Measurements from ENCODE around the gene AKAP8L.

AKAP8L gene, protein sequence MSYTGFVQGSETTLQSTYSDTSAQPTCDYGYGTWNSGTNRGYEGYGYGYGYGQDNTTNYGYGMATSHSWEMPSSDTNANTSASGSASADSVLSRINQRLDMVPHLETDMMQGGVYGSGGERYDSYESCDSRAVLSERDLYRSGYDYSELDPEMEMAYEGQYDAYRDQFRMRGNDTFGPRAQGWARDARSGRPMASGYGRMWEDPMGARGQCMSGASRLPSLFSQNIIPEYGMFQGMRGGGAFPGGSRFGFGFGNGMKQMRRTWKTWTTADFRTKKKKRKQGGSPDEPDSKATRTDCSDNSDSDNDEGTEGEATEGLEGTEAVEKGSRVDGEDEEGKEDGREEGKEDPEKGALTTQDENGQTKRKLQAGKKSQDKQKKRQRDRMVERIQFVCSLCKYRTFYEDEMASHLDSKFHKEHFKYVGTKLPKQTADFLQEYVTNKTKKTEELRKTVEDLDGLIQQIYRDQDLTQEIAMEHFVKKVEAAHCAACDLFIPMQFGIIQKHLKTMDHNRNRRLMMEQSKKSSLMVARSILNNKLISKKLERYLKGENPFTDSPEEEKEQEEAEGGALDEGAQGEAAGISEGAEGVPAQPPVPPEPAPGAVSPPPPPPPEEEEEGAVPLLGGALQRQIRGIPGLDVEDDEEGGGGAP

DNA sequence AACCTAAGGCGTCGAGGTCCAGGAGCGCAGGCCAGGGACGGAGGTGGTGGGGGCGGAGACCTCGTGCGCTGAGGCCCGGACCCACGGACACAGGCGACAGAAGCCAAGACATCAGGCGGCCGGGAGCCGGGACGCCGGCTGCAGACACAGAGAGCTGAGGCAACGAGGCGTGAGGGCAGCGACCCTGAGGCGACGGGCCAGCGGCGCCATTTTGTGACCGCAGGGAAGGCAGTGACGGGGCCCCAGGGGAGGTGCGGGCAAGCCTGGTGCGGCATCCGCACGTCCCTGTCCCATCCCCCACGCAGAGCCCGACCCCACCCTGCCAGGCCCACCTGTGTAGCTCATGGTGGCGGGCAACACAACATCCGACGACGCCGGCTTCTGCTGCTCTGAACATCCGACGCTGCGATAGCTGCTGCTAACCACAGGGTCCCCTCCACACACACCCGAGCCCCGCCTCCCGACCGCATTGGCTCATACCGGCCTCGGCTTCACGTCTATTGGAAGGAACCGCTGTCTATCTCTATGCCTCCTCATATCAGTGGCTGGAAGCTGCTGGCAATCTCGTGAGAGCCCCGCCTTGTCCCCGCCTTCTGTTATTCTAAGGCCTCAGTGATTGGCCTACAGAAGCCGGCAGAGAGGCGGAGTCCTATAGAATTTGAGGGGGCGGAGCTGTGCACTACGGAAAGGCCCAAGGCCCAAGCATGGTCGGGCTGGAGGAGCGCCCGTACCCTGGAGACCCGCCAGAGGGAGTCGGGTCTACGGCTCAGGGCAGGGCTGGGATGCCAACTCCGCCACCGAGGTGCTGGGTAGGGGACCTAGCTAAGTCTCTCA is at the start of gene AKAP8L:
Gene AKAP8L, minus strand, starts transcription at position 410 of the 834 bp plus-strand sequence. Its CDS starts 65 bp downstream, at position 345.
- peak within 1 kb of the TSS; percentile 67 to 96 (median 90) for H3K27ac ChIP-seq

DNA sequence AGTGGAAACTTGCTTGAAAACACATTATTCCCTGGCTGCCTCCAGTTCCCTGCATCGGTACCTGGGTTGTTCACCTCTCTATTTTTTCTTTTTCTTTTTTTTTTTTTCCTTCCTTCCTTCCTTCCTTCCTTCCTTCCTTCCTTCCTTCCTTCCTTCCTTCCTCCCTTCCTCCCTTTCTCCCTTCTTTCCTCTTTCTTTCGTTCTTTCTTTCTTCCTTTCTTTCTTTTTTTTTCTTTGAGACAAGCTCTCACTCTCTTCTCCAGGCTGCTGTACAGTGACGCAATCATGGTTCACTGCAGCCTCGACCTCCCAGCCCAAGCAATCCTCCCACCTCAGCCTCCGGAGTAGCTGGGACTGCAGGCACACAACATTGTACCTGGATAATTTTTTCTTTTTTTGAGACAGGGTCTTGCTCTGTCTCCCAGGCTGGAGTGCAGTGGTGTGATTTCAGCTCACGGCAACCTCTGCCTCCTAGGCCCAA is 49.0 kb upstream of the AKAP8L start:
- peak overlapping the region in 3 of 21 experiments; percentile 6 to 99 (median 59) for H3K27ac ChIP-seq

More for the DNA sequence above, at the start of gene AKAP8L:
- H3K4me3 ChIP-seq: peak within 1 kb of the TSS; percentile 63 to 94 (median 83)

DNA sequence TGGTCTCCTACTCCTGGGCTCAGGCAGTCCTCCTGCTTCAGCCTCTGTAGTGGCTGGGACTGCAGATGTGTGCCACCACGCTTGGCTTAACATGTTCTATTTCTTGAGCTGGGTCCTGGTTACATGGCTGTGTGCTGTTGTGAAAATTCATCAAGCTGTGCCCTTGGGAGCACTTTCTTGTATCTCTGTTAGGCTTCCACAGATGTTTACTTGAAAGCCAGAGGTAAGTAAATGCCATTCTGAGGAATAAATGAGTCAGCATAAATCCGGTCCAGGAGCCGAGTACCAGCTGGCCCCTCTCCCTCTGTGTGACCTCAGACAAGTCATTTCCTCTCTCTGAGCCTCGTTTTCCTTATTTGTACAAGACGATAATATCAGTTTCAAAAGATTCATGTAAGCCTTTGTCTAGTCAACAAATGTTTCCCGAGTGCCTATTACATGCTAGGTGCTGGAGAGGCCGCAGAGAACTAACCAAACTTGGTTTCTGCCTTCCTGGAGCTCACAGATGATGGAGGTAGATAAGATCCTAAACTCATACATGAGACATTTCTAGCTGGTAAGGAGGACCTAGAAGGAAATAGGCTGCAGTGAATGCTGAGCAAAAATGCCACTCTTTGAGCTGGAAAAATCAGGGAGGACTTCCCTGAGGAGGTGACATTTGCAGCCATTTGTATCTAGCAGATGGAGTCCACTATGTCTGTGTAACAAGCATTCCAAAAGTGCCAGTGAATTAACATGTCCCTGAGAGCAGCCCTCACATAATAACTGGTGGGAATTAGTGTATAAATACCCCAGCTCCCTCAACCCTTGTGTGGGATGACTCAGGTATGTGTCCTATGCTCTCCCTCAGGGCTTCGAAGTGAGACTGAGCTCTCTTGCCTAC is 48.3 kb upstream of the AKAP8L start:
- H3K27ac ChIP-seq: peak overlapping the region in 8 of 21 experiments; percentile 6 to 99 (median 58)
- H3K4me3 ChIP-seq: no peak overlapping the region

More for the DNA sequence above, 49.0 kb upstream of the AKAP8L start:
- no peak overlapping the region for H3K4me3 ChIP-seq

DNA sequence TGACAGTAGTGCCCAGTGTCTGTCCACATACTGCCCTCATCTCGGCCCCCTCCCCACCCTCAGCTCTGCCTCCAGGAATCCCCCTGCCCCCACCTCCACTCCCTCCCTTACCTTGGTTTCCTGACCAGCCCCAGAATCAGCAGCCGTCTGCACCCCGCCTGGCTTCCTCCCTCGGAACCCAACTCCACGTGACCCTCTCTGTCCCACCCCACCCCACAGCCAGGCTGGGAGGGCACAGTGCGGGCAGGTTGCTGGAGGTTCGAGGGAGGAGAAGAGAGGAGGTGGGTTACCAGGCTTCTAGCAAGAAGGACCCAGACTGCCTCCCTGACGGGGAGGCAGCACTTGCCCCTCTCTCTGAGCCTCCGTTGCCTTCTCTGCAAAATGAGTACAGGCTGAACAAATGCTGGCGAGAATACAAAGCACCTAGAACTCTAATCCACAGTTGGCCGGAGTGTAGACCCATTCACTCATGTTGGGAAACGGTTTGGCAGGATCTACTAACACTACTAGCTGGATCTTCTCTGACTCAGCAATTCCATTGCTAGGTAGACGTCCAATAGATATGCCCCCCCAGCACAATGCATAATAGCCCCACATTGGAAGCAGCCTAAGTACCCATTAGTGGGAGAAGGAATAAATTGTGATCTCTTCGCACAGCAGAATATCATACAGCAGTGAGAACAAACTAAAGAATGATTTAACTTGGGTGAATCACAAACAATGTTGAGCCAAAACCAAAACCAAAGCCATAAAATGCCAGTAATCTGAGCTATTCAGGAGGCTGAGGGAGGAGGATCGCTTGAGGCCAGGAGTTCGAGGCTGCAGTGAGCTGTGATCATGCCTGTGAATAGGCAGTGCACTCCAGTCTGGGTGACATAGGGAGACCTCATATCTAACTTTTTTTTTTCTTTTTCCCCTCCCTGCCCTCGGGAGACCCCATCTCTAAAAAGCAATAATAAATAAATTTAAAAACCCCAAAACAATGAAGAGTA is 45.9 kb upstream of the AKAP8L start, which contains the start of gene RASAL3:
Gene RASAL3, minus strand, starts transcription at position 151 of the 992 bp plus-strand sequence. CDS start 186 bp downstream, outside the sequence.
- Histone ChIP-seq H3K4me3 (peak within 1 kb of the TSS; percentile 36 to 50 (median 43)), H3K27ac (peak within 1 kb of the TSS; percentile 35 to 99 (median 82))

DNA sequence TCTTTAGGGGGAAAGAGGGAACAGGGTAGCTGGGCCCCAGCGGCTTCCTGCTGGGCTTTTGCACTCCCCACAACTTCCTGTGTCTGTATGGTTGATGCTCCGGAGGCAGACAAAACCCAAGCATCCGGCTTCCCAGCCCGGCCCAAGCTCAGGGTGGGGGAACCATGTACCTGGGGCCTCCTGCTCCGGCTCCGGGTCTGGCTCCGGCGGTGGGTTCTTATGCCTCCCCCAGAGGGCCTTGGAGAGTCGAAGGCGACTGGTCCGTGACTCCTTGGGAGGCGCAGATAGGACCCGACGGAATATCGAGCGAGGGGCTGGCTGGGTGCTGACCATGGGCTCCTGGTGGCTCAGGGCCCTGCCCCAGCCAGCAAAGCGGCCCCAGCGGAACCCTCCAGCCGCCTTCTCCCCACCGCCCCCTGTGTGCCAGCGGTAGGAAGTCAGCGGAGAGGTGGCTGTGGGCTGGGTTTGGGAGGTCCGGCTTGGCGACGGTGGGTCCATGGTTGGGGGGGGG is 45.1 kb upstream of the AKAP8L start:
- Histone ChIP-seq H3K27ac (peak overlapping the region; percentile 35 to 99 (median 82)), H3K4me3 (peak overlapping the region; percentile 36 to 50 (median 43))

DNA sequence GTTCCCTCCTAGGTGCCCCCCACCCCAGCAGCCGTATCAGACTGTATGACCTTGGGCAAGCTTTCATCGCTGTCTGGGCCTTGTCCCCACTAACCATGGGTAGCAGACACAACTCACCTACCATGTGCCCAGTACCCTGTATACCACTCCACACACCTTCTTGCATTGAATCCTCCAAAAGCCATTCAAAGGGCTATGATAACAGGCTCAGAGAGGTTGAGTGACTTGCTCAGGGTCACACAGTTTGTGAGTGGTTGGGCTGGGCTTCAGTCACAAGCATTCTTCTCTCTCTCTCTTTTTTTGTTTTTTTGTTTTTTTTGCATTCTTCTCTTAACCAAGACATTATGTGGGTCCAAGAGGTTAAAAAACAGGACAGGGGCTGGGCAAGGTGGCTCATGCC is 42.9 kb upstream of the AKAP8L start:
- H3K4me3 ChIP-seq: no peak overlapping the region
- peak overlapping the region in 3 of 21 experiments; percentile 10 to 54 (median 35) for H3K27ac ChIP-seq

DNA sequence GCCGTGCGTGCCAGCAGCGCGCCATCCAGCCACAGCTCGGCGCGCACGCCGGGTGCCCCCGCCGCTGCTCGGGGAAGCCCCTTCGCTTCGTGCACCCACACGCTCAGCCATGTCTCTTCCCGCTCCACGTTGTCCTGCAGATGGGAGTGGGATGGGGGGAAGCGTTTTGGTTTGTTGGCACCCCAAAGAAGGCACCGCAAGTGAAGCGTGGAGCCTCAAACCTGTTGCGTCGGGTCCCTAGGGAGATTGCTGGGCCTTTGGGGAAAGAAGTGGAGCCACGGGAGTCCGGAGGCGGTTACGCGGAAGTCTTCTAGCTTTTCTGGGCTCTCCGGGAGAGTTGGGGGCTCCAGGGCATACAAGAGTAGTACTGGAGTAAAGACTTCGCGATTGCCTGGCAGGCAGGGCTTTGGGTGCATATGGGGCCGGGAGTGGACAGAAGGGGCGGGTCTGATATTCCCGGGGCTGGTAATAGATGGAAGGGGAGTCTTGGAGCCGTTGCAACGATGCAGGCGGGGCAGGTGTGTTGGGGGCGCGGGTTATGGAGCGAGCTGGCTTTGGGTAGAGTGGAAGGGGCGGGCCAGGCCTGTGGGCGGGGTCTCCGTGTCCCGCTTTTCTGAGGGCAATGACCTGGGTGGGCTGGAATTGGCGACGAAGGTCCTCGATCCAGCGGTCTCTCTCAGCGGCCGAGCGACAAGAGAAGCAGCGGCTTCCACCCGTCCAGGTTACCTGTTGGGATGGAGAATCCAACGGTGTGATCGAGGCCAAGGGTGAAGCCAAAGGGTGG is 39.1 kb upstream of the AKAP8L start:
- Histone ChIP-seq H3K4me3 (peak overlapping the region in 2 of 7 experiments; percentile 12 to 31), H3K27ac (no peak overlapping the region)

DNA sequence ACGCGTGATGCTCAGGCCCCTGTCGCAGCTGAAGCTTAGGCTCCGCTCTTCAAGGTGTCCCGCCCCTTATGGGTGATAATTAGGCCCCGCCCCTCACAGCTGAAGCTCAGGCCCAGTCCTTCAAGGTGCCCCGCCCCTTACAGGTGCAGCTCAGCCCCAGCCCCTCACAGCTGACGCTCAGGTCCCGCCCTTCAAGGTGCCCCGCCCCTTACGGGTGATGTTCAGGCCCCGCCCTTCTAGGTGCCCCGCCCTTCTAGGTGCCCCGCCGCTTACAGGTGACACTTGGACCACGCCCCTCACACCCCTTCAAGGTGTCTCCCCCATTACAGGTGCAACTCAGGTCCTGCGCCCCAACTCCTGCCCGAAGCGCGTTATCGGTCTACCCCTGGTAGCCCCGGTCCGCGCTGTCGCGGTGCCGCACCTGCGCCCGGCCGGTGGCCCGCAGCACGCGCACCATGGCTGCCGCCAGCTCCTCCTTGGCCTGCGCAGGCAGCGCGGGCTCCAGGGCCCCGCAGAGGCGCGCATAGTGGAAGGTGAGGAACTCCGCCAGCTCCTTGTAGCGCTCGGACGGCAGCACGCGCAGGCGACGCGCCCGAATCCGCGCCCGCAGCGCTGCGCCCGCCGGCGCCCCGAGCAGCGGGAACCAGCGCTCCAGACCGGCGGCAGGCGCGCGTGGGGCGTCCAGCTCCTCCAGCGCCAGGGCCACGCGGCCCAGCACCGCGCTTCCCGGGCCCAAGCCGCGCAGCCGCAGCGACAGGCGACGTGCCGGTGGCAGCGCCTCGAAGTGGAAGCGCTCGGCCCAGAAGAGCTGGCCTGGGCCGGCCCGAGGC is 38.3 kb upstream of the AKAP8L start:
- Histone ChIP-seq H3K4me3 (peak overlapping the region in 5 of 7 experiments; percentile 3 to 31 (median 9)), H3K27ac (no peak overlapping the region)

DNA sequence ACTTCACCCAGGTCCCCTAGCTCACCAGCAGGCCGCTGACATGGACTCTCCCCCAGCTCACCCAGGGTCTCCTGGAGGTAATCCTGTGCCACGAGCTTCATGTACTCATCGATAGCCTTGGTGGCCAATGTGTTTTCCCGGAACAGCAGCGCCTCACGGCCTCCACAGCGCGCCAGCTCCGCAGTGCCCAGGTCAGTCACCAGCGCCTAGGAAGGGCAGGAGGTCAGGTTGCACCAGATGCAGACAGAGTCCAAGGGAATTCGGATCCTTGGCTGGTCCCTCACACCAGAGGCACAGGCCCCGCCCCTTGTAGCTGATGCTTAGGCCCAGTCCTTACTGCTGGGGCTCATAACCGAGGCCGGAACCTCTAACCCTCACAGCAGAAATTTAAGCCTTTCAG is 37.7 kb upstream of the AKAP8L start:
- H3K4me3 ChIP-seq: no peak overlapping the region

DNA sequence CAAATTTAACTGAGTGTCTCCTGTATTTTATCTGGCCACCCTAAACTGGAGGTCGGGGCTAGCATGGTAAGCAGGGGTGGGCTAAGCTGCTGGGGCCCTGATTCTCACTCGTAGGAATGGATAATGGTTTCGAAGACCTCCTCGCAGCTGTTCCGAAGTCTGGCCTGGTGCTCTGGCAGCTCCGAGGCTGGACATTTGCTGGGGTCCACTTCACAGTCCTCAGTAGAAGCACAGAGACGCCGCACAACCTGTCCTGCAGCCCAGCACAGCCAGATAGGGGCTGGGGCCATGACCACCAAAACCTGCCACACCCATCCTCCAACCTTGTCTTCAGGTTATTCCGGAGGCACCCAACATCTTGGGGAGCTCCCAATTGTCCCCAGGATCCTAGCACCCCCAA is 37.2 kb upstream of the AKAP8L start:
- Histone ChIP-seq H3K27ac (no peak overlapping the region), H3K4me3 (no peak overlapping the region)

More for the DNA sequence above, 37.7 kb upstream of the AKAP8L start:
- H3K27ac ChIP-seq: no peak overlapping the region

DNA sequence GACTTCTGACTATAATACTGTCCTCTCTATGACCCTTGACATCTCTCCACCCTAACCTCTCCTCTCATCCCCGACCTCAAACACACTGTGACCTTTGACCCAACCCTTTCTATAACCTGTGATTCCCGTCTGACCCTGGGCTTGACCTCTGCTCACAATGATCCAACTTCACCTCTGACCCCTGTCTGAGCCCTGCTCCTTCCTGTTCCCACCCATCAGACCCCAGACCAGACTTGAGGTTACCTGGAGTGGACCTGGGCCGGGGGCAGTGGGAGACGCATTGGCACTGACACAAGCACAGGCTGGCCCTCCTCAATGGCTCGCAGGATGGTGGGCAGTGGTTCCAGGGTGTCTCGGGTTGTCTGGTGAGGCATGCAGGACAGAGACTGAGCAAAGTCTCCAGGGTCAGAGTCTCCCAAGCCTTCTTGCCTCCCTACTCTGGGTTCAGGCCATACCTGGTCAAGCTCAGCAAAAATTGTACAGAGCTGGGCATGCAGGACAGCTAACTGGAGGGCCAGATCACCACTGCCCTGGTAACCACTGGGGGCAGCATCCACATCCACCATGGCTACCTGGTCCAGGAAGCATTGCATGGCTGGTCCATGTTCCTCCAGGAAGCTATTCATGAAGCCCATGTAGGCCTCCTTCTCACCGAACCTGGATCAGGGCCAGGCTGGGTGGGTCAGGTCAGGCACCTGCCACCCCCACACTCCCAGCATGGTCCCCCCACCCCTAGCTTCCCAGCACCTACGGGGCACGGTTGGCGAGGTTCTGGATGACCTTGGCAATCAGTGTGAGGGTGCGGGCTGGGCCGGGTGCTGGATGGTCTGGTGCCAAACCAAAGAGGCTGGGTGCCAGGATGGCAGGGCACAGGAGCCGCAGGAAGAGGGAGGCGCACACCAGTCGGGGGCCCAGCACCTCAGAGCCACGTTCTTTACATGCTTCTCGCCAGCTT is 35.4 kb upstream of the AKAP8L start:
- Histone ChIP-seq H3K4me3 (no peak overlapping the region), H3K27ac (peak overlapping the region in 1 of 21 experiments; percentile 25)

DNA sequence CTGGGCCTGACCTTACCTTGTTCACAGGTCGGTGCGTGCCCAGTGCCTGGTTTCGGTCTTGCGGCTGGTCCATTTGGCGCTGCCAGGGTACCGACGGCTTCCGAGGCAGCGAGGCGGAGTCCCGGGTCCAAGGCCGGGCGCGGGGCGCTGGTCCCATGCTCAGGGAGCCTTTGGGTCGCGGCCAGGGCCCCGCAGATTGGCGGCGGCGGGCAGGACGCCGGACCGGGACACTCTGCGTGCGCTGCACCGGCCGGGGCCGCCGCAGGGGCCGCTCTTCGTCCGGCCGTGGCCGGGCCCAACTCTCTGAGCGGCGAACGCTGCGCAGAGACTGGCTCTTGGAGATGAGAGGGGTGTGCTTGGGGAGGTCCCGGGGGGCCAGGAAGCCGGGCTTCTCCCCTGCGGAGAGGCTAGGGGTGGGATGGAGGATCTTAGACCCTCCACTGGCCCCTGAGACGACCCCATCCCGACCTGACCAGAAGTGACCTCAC is 34.3 kb upstream of the AKAP8L start:
- H3K4me3 ChIP-seq: peak overlapping the region; percentile 3 to 33 (median 14)
- peak overlapping the region in 5 of 21 experiments; percentile 12 to 36 (median 18) for H3K27ac ChIP-seq

DNA sequence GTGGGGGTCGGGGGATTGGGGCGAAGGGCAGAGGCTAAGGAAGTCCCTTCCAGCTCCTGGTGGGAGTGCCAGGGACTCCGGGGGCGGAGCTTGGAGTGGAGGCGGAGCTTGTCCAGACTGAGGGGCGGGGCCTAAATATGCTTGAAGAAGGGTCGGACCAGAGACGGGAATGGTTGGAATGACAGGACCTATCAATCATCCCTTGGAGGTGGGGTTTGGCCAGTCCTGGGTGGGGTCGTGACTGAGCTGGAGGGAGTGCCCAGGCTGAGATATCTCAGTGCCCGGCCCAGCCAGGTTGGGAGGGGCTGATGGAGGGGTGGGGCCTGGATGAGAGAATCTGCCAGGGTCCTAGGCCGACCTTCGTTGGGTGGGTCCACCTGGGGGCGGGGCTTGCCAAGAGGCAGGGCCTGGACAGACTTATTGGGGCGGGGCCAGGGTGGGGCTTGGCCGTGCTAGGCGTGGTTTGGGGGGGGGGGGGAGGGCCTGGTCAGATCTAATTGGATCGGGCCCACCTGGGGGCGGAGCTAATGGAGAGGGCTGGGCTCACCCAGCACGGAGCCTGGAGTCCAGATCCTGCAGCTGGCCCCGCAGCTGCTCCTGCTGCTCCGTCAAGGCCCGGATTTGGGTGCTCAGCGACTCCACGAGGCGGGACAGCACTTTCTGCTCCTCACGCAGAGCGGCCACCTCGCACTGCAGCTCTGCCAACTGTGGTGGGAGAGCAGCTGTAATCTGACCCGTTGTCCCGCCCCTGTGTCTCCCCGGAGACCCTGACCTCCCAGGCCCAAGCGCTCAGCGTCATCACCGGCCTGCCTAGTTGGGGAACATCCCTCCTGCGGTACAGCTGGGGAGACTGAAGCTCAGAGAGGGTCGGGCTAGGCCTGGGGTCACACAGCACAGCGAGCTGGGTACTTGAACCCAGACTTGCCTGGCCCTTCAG is 33.6 kb upstream of the AKAP8L start:
- Histone ChIP-seq H3K27ac (peak overlapping the region in 6 of 21 experiments; percentile 12 to 60 (median 26)), H3K4me3 (peak overlapping the region; percentile 3 to 33 (median 14))

All from skin epidermis (tissue), 12 donors.